Stimulated activated naive CD8-positive, alpha-beta T cell treated with anti-CD3 and anti-CD28 coated beads, Interleukin-15, amount 100 ng/mL, for 72 hours (primary cell): ENCODE results near the gene KRTAP5-2.
A peak's percentile ranks its signal among the peaks of the same experiment; 100 is the strongest.
"Not testable (repeated sequence)": the region's sequence is repeated elsewhere in the genome, so short reads cannot be mapped to it uniquely, and the experiment has no call there.

Source experiments
- ATAC-seq: fragments of 150-1000 bp; cut with Tn5 transposase; 2 replicates; pipeline ENCODE4 v1.10.0; 2021; ENCODE audit warnings: mild to moderate bottlenecking, moderate library complexity
- DNase-seq, 2 donors: peaks; one replicate each; pipeline ENCODE4 v3.0.0; 2021 to 2022
- H3K27ac Mint-ChIP-seq, 2 donors: one replicate each; pipeline ENCODE4 v1.8.0; 2022; ENCODE audit warnings: mild to moderate bottlenecking in 2 of 2, mixed read lengths in 2 of 2, moderate library complexity in 2 of 2
- H3K27me3 Mint-ChIP-seq: one replicate; pipeline ENCODE4 v1.8.0; 2022; ENCODE audit warnings: mixed read lengths
- H3K4me1 Mint-ChIP-seq: one replicate; pipeline ENCODE4 v1.8.0; 2022; ENCODE audit warnings: mild to moderate bottlenecking, mixed read lengths
- H3K4me3 Mint-ChIP-seq, 2 donors: one replicate each; pipeline ENCODE4 v1.8.0; 2022; ENCODE audit warnings: mild to moderate bottlenecking in 2 of 2, mixed read lengths in 2 of 2, moderate library complexity in 1 of 2
- H3K9me3 Mint-ChIP-seq, 2 donors: one replicate each; pipeline ENCODE4 v1.8.0; 2022; ENCODE audit warnings: mixed read lengths in 2 of 2

KRTAP5-2 gene

DNA sequence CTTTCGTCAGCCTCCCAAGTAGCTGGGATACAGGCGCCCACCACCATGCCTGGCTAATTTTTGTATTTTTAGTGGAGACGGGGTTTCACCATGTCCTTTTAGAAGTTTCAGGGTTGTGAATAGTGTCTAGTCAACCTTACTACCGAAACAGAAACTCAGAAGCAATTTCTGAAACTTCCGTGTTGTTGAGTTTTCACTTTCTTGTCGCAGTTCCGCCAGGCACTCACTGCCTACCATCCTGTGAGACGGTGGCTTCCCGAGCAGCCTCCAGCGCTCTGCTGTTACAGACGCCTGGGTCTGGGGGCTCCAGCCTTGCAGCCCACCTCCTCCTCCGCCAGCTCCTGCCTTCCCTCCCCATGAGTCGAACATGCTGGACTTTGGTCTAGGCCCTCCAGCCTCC lies 7.8 kb upstream of the KRTAP5-2 start:
- not testable (repeated sequence) for DNase-seq, H3K4me3 Mint-ChIP-seq, H3K9me3 Mint-ChIP-seq, H3K27ac Mint-ChIP-seq
- peak; percentile 60 for ATAC-seq
- Mint-ChIP-seq H3K27me3 (peaks cover 41% of the 10 kb centered on the region), H3K4me1 (peaks cover 13% of the 10 kb centered on the region)

DNA sequence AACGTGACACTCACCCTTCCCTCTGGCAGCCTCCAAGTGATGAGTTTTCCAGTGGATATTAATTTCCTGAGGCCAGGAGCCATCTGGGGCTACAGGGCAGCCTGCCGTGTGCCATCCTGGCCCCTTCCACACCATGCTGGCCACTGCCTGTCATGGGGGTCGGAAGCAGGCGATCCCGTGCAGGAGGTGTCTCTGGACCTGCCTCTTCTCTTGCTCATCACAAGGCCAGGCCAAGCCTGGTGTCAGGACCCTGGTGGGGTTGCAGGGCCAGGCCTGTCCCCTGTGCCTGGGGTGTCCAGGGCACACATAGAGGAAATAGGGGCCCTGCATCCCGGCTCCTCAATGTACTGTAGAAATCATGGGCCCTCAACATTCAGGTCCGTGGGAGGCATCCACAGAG lies 6.6 kb upstream of the KRTAP5-2 start:
- Mint-ChIP-seq H3K4me1 (peaks cover 13% of the 10 kb centered on the region), H3K27me3 (peaks cover 40% of the 10 kb centered on the region), H3K4me3 (no peak overlapping the region), H3K9me3 (no peaks in the 10 kb centered on the region), H3K27ac (no peak overlapping the region)
- DNase-seq (no peak), ATAC-seq (no peak)

DNA sequence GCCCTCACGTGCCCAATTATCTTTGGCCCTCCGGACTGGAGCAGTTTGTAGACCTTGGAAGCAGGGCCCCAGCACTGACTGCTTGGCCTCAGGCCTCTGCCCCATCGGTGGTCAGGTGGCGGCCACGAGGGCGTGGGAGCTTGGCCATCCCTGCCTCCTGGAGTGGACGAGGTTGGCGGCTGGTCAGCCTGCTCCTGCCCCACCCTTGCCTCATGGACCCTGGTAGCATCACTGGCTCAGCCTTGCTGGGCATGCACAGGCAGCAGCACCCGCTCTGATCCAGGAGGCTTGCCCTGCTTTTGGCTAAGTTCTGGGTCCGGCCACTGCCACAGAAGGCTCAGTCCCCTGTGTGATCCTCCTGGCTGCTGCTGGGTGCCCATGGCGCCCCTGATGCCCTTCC lies 6.1 kb upstream of the KRTAP5-2 start:
- Mint-ChIP-seq H3K9me3 (no peaks in the 10 kb centered on the region), H3K4me3 (no peak overlapping the region), H3K4me1 (peaks cover 13% of the 10 kb centered on the region), H3K27me3 (peaks cover 38% of the 10 kb centered on the region), H3K27ac (no peak overlapping the region)
- ATAC-seq (no peak), DNase-seq (no peak)

DNA sequence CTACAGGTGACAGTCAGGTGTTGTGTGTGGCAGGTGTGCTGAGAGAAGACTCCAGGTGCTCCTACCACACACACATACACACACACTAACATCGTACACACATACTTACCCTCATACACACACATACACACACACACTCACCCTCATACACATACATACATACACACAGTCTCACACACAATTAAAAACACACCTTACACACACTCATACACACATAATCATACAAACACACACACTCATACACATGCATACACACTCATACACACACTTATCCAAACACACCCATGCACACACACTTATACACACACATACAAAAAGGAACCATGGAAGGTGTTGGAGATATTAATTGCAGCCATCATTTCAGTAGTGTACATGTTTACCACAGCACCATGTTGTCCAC lies 5.5 kb upstream of the KRTAP5-2 start:
- Mint-ChIP-seq H3K27ac (no peak overlapping the region), H3K4me3 (no peak overlapping the region), H3K4me1 (peaks cover 13% of the 10 kb centered on the region), H3K27me3 (peaks cover 43% of the 10 kb centered on the region), H3K9me3 (no peaks in the 10 kb centered on the region)
- DNase-seq (no peak), ATAC-seq (no peak)

DNA sequence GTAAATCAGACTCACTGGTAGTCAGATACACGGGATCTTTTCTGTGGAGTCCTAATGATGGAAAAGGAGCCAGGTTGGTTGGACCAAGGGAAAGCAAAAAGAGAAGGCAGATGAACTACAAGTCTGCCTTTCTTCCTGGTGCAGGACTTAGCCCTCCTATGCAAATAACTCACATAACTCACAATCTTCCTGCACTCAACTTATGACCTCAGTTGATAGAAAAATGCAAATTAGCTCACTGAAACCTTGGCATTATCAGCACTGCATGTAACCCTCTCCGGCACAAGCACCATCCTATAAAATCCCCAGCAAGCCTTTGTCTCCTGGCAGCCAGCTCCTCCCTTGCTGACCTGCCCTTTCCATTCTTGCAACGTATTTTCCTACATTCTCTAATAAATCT lies 3.6 kb upstream of the KRTAP5-2 start:
- H3K27ac Mint-ChIP-seq, ATAC-seq, H3K9me3 Mint-ChIP-seq, H3K4me3 Mint-ChIP-seq, H3K4me1 Mint-ChIP-seq, DNase-seq: not testable (repeated sequence)
- peaks cover 51% of the 10 kb centered on the region for H3K27me3 Mint-ChIP-seq

DNA sequence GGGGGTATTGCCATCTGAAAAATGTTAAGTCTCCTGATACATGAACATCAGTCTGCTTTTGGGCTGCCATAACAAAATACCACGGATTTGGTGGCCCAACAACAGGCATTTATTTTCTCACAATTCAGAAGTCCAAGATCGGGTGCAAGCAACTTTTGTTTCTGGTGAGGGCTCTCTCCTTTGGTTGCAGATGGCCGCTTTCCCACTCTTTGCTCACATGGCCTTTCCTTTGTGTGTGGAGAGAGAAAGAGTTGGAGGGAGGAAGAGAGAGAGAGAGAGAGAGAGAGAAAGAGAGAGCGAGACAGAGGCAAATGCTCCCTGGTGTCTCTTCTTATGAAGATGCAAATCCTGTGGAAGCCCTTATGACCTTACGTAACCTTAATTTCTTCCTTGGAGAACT lies 2.5 kb upstream of the KRTAP5-2 start:
- H3K9me3 Mint-ChIP-seq: no peaks in the 10 kb centered on the region
- peaks cover 53% of the 10 kb centered on the region for H3K27me3 Mint-ChIP-seq
- H3K27ac Mint-ChIP-seq: no peak overlapping the region
- no peak overlapping the region for H3K4me3 Mint-ChIP-seq
- ATAC-seq (no peak), DNase-seq (no peak)
- H3K4me1 Mint-ChIP-seq: peaks cover 10% of the 10 kb centered on the region

DNA sequence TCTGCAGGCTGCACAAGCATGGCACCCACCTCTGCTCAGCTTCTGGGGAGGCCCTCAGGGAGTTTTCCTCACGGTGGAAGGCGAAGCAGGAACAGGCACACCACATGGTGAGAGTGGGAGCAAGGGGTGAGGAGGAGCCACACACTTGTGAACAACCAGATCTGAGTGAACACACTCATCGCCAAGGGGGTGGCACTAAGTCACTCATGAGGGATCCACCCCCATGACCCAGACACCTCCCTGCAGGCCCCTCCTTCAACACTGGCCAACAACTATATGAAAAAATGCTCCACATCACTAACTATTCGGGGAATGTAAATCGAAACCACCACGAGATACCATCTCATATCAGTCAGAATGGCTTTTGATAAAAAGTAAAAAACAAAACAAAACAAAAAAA lies 722 bp upstream of the KRTAP5-2 start:
- no peak for DNase-seq
- H3K27ac Mint-ChIP-seq: no peak overlapping the region

DNA sequence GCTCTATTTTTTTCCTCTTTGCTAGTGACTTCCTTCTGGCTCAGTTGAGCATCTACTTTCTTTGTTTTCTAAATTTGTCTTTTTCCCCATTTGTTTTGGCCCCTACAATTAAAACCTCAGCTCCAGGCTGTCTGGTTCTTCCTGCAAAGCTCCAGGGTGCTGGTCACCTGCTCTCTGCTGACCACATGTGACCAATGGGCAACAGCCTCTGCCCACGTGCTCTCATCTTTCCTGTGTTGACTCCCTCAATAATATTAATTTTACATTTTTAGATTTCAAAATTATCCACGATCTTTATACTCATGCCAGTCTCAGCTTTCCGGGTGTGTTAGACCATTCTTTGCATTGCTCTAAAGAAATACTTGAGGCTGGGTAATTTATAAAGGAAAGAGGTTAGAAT lies 312 bp upstream of the KRTAP5-2 start:
- ATAC-seq, H3K9me3 Mint-ChIP-seq, H3K27ac Mint-ChIP-seq, DNase-seq, H3K4me3 Mint-ChIP-seq: not testable (repeated sequence)
- H3K27me3 Mint-ChIP-seq: peaks cover 62% of the 10 kb centered on the region
- peaks cover 15% of the 10 kb centered on the region for H3K4me1 Mint-ChIP-seq

More for the DNA sequence above, 722 bp upstream of the KRTAP5-2 start:
- no peak overlapping the region for H3K4me3 Mint-ChIP-seq
- no peaks in the 10 kb centered on the region for H3K9me3 Mint-ChIP-seq
- no peak for ATAC-seq
- peaks cover 15% of the 10 kb centered on the region for H3K4me1 Mint-ChIP-seq
- peaks cover 60% of the 10 kb centered on the region for H3K27me3 Mint-ChIP-seq

DNA sequence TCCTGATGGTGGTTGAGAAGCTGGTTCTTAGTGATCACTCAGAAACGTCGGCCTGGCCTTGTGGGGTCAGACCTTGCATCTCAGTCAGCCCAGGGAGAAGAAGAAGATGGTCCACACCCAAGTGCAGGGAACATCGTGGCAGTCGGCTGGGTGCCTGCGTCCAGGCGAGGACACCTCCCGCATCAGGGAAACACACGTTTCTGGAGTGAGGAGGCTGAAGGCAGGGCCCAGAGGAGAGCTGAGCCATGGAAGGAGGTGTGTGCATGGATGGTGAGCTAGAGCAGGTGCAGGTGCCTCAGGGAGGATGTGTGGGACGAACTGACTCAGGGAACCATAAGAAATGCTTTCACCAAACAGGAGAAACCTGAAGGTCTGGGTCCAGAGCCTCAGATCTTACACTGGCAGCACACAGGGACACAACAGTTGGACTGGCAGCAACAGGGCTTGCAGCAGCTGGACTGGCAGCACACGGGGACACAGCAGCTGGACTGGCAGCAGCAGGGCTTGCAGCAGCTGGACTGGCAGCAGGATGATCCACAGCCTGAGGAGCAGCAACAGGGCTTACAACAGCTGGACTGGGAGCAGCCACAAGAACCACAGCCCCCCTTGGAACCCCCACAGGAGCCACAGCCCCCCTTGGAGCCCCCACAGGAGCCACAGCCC lies 632 bp downstream of the KRTAP5-2 start:
- Mint-ChIP-seq H3K4me1 (peaks cover 15% of the 10 kb centered on the region), H3K4me3 (no peak overlapping the region), H3K27ac (no peak overlapping the region), H3K27me3 (peaks cover 65% of the 10 kb centered on the region), H3K9me3 (no peaks in the 10 kb centered on the region)
- no peak for ATAC-seq
- DNase-seq: no peak

DNA sequence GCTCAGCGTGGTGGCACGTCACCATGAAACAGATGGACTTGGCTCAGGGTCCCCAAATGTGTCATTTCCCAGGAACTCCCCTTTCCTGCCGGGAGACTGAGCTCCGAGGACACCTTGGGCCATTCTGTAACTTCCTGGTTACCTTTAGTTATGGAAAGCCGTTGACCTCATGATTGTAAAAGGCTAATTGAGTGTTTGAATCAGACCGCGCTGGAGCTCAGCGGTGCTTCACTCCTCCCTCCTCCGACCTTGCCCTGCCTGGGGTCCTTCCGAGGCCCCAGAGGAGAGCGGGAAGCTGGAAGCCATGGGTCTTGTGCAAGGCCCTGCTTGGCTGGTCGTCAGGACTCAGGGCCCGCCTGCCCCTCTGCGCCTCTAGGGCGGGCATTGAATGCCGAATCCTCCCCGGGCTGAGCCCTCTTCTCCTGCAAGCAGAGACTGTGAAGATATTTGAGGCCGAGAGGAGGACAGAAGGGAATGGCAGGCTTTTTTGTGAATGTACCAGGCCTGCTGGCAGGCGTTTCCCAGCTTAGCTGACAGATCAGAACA lies 1.4 kb downstream of the KRTAP5-2 start:
- Mint-ChIP-seq H3K27ac (peak overlapping the region in 1 of 2 donors; percentile 65), H3K27me3 (peaks cover 67% of the 10 kb centered on the region)
- not testable (repeated sequence) for ATAC-seq

DNA sequence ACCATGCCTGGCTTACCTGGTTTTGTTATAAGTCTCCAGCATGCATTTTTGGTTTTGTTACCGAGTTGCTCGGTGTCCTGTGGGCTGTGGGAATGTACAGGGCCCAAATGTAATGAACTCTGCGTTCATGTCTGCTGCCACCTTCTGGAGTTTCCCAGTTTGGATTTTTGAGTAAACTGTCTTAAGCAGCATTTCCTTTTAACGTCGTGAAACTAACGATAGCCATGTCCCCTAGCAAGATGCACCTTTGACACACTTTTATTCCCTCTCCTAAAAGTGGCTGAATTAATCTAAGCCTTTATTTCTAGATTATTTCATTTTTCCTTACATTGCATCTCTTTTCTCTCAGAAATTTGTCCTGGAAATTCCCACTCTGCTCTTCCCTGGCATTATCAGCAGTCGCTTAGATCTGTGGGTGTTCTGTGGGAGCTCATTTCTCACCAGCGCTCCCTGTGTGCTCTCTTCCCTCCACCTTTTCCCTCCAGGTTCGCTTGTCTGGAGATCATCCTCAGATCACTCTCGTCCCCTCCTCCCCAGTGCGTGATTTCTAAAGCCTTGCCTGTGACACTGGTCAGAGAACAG lies 2.0 kb downstream of the KRTAP5-2 start:
- Mint-ChIP-seq H3K4me1 (peaks cover 15% of the 10 kb centered on the region), H3K27me3 (peaks cover 67% of the 10 kb centered on the region)
- not testable (repeated sequence) for DNase-seq, ATAC-seq, H3K27ac Mint-ChIP-seq, H3K4me3 Mint-ChIP-seq, H3K9me3 Mint-ChIP-seq

More for the DNA sequence above, 1.4 kb downstream of the KRTAP5-2 start:
- not testable (repeated sequence) for H3K4me3 Mint-ChIP-seq, H3K9me3 Mint-ChIP-seq, DNase-seq
- peaks cover 15% of the 10 kb centered on the region for H3K4me1 Mint-ChIP-seq

DNA sequence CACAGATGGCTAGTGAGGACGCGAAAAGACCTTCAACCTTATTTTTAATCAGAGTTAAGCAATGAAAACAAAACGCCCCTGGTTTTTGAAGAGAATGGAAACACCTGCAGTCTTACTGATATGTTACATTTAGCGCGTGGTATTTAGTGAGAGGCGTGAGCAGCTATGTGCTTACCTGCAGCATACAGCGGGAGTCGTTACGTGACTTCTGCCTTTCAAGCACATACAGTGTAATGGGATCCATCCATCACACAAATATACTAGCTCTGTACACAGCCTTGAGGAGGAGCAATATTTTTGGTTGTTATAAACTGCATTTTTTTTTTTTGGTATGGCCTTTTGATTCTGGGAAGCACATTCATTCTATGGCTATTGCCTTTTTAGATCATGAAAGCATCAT lies 5.5 kb downstream of the KRTAP5-2 start:
- Mint-ChIP-seq H3K9me3 (peaks cover 5 to 7% of the 10 kb centered on the region in 2 donors), H3K27me3 (peaks cover 57% of the 10 kb centered on the region)

DNA sequence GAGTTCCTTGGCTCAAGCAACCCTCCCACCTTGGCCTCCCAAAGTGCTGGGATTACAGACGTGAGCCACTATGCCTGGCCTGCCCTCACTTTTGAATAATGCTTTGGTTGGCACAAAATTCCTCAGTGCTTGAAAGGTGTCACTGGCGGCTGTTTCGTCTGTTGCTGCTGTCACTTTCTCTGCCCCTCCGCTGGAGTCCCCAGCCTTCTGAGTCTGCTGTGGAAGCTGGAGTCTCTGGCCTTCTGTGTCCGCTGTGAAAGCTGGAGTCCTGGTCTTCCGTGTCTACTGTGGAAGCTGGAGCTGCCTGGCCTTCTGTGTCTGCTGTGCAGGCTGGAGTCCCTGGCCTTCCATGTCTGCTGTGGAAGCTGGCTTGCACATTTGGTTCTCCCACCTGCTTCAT lies 8.1 kb downstream of the KRTAP5-2 start:
- Mint-ChIP-seq H3K4me3 (no peak overlapping the region), H3K9me3 (peaks cover 5 to 7% of the 10 kb centered on the region in 2 donors), H3K27me3 (peaks cover 54% of the 10 kb centered on the region), H3K4me1 (peaks cover 18% of the 10 kb centered on the region), H3K27ac (peak overlapping the region in 1 of 2 donors; percentile 78)
- ATAC-seq: no peak
- DNase-seq: no peak

More for the DNA sequence above, 5.5 kb downstream of the KRTAP5-2 start:
- Mint-ChIP-seq H3K27ac (no peak overlapping the region), H3K4me3 (no peak overlapping the region), H3K4me1 (peaks cover 28% of the 10 kb centered on the region)
- ATAC-seq (no peak), DNase-seq (no peak)

DNA sequence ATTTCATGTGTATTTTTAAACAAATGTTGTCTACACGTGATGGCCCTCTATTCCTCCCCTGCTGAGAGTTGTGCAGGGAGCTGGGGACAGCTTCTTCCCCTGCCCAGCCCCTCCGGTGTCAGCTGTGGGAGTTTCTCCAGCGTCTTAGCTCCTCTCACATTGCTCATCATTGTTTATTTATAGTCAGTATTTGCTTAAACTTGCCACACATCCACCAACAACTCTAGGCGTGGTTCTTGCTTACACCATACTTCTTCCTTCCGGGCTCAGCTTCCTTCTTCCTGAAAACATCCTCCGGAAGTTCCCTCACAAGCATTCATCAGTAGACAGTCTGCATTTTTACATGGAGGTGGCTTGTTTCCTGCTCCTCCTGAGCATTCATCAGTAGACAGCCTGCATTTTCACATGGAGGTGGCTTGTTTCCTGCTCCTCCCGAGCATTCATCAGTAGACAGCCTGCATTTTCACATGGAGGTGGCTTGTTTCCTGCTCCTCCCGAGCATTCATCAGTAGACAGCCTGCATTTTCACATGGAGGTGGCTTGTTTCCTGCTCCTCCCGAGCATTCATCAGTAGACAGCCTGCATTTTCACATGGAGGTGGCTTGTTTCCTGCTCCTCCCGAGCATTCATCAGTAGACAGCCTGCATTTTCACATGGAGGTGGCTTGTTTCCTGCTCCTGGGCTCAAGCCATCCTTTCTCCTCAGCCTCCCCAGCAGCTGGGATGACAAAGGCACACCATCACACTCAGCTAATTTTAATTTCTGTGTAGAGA lies 8.7 kb downstream of the KRTAP5-2 start:
- peak overlapping the region; percentile 6 to 33 for H3K4me3 Mint-ChIP-seq
- not testable (repeated sequence) for ATAC-seq

DNA sequence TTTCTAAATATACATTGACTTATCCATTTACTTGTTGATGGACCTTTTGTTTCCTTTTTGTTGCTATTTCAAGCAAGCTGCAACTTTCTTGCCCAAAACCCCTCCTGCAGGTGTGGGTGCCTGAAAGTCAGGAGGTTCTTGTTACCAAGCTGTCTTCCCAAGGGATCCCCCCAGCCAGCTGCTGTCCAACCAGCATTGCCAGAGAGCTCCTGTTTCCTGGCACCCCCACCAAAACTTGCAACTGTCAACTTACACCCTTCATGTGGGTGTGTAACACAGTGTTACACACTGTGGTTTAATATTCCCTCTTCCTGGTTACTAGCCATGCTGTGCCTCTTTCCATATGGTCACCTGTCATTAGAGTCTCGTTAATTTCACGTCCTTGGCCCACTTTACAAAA lies 11.4 kb downstream of the KRTAP5-2 start:
- H3K9me3 Mint-ChIP-seq: peaks cover 5 to 9% of the 10 kb centered on the region in 2 donors
- H3K27ac Mint-ChIP-seq: no peak overlapping the region
- DNase-seq (no peak), ATAC-seq (no peak)
- H3K4me3 Mint-ChIP-seq: no peak overlapping the region
- H3K4me1 Mint-ChIP-seq: peaks cover 31% of the 10 kb centered on the region
- peaks cover 53% of the 10 kb centered on the region for H3K27me3 Mint-ChIP-seq

More for the DNA sequence above, 8.7 kb downstream of the KRTAP5-2 start:
- H3K4me1 Mint-ChIP-seq: peaks cover 22% of the 10 kb centered on the region
- DNase-seq, H3K9me3 Mint-ChIP-seq: not testable (repeated sequence)
- H3K27me3 Mint-ChIP-seq: peaks cover 57% of the 10 kb centered on the region
- peak overlapping the region; percentile 78 to 83 for H3K27ac Mint-ChIP-seq
